GM21447 (cell line): ENCODE measurements around the gene SYT13.
"Not testable (repeated sequence)": the region's sequence is repeated elsewhere in the genome, so short reads cannot be mapped to it uniquely, and the experiment has no call there.

Source experiments
- ATAC-seq: cut with Tn5 transposase; IDR thresholded peaks from one replicate; pipeline ENCODE4 v1.9.1; 2021; ENCODE audit not compliant: unreplicated experiment

SYT13 gene

DNA sequence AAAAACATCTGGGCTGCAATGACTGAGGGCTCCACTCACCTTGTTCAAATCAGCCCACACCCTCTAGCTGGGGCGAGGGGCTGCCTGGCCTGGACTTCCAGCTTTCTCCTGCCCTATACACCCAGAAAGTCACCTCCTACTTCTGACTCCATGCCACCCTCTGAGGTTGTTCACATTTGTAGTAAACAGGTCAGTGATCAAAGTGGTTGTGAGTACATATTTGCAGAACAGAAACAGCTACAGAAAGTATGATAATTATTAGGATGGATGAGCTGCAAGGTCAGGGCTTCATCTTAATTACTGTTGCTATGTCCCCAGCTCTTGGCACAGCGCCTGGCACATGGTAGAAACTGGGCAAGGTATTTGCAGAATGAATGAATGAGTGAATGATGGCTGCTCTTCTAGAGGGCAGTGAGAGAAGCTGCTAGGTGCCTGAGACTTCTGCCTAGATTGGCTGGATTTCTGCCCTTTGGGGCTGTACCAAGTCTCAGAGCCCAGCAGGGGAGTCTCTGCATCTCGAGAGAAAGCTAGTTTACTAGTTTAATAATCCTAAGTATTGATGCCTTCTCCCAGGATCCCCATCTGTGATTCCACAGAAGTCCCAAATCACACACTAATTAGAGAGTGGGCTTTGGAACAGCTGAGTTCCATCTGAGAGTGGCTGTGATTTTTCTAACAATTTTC lies 36.0 kb downstream of the SYT13 start:
- no peak for ATAC-seq

DNA sequence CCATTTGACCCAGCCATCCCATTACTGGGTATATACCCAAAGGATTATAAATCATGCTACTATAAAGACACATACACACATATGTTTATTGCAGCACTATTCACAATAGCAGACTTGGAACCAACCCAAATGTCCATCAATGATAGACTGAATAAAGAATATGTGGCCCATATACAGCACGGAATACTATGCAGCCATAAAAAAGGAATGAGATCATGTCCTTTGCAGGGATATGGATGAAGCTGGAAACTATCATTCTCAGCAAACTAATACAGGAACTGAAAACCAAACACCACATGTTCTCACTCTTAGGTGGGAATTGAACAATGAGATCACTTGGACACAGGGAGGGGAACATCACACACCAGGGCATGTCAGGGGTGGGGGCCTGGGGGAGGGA lies 36.8 kb downstream of the SYT13 start:
- ATAC-seq = not testable (repeated sequence)

DNA sequence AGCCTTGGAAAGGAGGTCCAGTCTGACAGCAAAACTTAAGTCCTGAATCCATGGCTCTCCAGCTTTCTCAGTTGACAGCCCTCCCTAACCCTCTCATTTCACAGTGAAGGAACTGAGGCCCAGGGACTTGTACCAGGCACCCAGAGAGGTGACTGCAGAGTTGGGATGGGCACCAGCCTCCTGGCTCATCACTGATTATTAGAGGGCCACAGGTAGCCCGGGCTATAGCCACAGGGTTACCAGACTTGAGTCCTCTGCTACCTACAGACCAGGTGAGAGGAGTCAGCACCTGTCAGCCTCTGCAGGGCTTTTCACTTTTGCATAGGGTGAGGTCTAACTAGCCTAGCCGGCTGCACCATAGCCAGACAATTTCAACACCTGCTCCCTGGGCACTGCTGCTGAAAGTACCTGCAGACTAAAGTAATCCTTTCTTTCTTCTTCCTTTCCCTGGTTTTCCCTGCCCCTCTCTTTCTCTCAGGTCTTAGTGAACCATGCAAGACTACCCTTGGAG lies 37.6 kb downstream of the SYT13 start:
- no peak for ATAC-seq

DNA sequence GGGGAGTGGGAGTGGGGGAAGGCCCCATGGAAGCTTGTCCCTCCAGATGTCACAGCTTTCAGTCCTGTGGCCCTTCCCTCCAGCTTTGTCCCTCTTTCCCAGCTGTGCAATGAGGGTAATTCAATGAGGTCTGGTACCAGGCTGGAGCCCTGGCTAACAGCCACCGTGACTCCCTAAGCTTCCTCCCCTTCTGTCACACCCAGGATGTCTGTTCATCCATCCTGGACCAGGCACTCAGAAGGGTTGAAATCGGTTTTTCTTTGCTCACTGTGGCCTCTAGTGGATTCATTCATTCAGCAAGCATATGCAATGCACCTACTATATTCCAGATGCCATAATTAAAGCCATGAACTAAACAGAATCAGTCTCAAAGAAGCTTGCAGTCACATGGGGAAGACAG lies 38.7 kb downstream of the SYT13 start:
- ATAC-seq = no peak

- no peak for ATAC-seq
Observed at GRCh38 chr11:45246241-45246640, 39.9 kb downstream of the SYT13 start.

DNA sequence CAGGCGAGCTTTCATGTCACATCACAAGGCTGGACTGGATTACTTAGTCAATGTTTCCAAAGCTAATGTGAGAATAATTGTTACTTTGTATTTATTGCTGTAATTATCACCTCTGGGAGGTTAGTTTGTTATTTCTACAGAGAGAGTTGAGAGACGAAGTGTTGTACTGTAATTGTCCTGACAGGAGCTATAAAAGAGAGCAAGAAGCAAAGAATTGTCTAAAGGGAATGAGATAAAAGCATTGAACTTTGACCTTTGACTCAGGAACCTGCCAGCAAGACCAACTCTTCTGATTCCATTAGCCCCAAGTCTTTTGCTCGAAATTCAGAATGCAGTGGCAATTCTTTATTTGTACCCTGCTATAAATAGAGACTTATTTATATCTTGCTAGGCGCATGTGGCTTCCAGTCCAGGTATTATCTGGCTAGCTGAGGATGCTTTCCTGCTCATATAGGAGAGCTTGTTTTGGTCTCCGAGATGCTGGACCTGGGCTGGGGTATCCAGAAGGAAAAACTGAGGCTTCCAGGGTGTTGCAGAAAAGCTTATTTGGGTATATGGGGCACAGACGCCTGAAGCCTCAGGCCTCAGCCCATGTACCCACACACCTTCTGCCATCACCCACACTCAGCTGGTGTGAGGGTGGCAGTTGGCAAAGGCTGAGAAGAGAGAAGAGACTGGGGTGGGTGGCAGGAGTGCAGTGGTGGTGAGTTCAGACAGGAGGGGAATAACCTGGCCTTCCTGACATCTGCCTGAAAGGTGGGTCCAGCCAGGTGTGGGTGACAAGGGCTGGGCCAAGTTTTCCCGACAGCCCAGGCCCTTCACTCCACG lies 40.7 kb downstream of the SYT13 start:
- no peak for ATAC-seq

- ATAC-seq = no peak
Observed at GRCh38 chr11:45243967-45244366, 42.2 kb downstream of the SYT13 start.

DNA sequence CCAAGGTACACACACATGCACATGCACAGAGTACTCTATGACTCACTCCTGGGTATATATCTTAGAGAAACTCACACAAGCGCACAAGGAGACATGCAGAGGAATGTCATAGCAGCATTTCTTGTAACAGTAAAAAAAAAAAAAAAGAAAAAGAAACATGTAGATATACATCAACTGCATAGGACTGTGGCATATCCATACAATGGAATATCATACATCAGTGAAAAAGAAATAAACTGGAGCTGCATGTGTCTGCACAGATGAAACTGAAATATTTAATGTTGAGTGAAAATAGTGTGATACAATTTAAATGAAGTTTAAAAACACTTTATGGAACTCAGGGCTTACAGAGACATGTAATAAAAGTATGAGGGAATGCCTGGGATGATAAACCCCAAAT lies 46.4 kb downstream of the SYT13 start:
- no peak for ATAC-seq

- no peak for ATAC-seq
Observed at GRCh38 chr11:45238724-45239123, 47.4 kb downstream of the SYT13 start.

GRCh38 chr11:45237711-45238315 lies 48.3 kb downstream of the SYT13 start:
- ATAC-seq = no peak

DNA sequence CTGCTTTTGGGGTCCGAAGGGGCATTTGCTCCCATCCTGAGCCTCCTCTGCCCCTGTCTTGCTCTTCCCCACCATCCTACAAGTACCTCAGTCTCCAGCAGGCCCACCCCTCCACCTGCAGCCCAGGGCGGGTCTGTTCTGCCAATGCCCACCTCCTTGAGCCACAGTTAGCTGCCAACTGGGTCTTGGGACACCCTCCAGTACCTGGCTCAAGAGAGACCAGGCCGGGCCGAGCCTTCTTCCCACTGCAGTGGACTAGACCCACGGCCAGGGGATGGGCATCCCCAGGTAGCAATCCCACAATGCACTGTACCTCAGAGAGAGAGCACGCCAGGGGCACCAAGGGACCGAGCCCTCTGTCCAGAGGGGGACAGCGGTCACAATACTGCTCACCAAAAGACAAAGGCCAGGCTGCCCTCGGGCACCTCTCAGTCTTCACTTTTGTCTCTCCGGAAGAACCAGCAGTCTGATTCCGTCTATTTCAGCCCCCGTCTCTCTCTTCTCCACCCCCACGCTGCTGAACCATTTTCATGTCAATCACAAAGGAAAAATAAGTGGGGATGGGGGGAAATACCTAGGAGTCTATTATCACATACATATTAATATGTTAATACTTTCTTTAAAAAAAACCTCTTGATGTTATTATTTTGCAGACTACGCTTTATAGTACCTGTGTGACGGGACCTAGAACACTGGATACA lies 51.7 kb downstream of the SYT13 start:
- no peak for ATAC-seq

- no peak for ATAC-seq
Observed at GRCh38 chr11:45233804-45234170, 52.4 kb downstream of the SYT13 start.

DNA sequence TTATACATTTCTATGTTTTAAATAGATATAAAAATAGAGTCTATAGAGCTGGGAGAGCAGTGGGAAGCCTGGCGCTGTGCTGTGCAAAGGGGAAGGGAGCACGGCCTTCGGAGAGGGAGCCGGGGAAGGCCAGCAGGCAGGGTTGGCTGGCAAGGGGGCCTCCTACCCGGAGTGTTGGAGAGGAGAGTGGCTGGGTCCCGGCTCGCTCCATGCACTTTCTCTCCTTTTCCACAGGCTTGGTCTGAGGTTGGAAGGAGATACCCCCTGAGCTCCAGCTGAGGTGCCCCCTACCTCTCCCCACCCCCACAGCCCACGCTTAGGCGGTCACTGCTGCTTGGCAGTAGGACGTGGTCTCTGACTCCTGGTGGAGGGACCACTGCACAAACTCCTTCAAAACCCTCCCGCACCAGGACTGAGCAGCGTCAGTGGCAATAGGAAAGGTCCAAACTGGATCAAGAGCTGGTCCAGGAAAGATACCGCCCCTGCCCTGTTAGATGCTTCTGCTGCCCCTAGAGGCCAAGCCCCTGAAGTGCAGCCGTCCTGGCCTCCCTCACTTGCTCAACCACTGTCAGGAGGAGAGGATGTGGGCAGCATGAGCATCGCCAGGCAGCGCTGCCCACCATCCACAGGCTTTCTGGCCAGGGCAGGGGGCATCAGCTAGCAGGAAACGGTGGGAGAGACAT lies 52.9 kb downstream of the SYT13 start:
- ATAC-seq = no peak

DNA sequence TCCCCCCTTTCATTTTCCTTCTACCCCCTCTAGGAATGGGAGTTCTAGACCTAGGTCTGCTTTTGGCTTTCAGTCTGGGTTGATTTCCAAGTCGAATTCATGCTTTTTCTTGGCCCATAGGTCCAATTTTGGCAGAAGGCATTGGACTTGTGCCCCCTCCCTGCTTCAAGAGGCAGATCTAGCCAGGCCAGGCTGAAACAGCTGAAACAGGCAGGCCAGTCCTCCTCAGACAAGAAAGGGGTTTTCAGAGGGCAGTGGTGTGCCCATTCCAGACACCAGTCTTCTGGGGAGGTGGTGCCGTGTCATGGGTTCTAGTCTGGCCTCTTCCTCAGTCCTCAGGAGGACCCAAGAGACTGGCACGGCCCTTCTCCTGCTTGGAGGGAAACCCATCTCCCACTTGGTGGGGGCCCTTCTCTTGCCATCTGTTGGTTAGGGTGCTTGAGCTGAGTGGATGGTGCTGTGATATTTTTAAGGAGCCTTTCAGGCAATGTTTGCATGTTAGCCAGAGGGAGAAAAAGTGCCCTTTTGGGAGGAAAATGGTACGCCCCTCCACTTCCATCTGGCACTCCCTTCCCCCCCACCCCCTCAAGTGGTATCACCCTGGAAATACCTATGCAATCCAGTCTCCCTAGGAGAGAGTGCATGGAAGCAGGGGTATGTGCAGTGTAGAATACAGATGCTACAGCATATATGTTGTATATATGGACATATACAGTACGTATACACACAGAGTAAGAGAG lies 53.6 kb downstream of the SYT13 start:
- no peak for ATAC-seq

DNA sequence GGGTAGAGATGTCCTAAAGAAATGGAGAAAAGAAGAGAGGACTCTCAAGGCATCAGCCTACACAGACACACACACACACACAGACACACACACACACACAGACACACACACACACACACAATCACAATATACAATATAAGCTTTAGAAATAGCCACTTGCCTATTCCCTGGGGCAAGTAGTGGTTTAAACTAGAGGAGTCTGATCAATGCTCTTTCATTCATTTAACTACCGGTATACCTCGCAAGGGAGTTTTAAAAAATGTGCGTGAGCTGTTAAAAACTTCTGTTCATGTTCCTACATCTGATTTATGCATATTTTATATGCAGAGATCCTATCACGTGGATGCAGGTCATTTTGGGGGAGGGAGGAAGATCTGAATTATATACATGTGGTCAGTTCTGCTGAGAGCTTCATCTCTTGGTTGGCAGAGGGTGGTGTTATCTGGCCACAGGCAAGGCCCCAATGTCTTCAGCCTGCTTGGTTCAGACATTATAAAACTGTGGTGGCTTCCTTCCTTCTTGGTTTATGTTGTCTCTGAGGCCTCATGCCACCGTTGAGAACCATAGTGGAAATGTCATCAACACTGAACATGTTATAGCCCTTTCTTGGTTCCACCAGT lies 56.6 kb downstream of the SYT13 start:
- ATAC-seq = no peak

DNA sequence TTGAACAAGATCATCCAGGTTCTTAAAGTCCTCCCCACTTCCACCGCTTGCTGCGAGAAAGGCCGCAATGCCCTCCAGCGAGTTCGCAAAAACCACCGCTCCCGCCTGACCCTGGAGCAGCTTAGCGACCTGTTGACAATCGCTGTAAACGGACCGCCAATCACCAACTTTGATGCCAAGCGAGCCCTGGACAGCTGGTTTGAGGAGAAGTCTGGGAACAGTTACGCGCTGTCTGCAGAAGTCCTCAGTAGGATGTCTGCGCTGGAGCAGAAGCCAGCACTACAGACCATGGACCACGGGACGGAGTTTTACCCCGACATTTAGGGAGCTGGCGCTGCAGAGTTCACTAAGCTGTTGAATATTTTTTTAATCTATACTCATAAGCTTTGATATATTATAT lies 58.3 kb downstream of the SYT13 start:
- no peak for ATAC-seq

DNA sequence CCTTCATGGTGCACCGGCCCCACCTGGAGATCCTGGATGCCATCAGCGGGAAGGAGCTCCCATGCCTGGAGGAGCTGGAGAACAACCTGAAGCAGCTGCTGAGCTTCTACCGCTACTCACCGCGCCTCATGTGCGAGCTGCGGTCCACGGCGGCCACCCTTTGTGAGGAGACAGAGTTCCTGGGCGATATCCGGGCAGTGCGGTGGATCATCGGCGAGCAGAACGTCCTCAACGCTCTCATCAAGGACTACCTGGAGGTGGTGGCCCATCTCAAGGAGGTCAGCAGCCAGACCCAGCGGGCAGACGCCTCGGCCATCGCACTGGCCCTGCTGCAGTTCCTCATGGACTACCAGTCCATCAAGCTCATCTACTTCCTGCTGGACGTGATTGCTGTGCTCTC lies 59.2 kb downstream of the SYT13 start:
- no peak for ATAC-seq

DNA sequence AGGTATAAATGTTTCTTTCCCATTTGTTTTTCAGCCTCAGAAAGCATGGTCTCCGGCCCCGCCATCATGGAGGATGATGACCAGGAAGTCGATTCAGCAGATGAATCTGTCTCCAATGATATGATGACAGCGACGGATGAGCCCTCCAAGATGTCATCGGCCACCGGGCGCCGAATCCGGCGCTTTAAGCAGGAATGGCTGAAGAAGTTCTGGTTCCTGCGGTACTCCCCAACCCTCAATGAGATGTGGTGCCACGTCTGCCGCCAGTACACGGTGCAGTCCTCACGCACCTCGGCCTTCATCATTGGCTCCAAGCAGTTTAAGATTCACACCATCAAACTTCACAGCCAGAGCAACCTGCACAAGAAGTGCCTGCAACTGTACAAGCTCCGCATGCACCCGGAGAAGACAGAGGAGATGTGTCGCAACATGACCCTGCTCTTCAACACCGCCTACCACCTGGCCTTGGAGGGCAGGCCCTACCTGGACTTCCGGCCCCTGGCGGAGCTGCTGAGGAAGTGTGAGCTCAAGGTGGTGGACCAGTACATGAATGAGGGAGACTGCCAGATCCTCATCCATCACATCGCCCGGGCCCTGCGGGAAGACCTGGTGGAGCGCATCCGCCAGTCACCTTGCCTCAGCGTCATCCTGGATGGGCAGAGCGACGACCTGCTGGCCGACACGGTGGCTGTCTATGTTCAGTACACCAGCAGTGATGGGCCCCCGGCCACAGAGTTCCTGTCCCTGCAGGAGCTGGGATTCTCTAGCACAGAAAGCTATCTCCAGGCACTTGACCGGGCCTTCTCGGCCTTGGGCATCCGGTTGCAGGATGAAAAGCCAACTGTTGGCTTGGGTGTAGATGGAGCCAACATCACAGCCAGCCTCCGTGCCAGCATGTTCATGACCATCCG lies 59.9 kb downstream of the SYT13 start:
- ATAC-seq = no peak

DNA sequence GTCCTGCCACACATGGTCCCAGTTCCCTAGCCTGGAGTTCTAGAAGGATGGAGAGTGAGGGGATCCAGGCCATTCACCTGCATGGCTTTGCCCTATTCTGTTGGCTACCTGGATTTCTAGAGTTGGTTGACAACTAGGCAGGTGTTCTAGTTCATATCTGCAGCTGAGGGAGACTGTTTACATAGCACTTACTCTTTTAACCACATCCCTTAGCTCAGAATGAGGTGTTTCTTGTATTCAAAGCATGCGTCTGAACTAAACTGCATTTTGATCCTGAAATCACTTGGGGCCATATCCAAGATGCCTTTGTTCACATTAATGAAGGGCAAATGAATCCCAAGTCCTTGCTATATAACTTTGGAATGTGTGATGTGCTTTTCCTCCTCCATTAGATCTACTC lies 60.9 kb downstream of the SYT13 start:
- no peak for ATAC-seq
